Karpas-422 (cell line): ENCODE results near the gene ERGIC1. TPM values are rescaled to one million over a fixed set of nuclear protein-coding genes. Genes with fewer than 3 reads are reported as not detected.
"Not testable (repeated sequence)": the region's sequence is repeated elsewhere in the genome, so short reads cannot be mapped to it uniquely, and the experiment has no call there.

Experiments
- DNase-seq: peaks from one replicate; pipeline ENCODE4 v3.0.0-alpha.2; 2015
- H2AFZ ChIP-seq: fragments of 200-600 bp; sonication (generic); 2 replicates; pipeline ENCODE4 v1.6.1; 2014; ENCODE audit warnings: antibody characterized with exemption, low read length, mixed read lengths
- H3K27ac ChIP-seq: fragments of 200-600 bp; sonication (generic); 2 replicates; pipeline ENCODE4 v1.5.1; 2014; ENCODE audit warnings: mild to moderate bottlenecking, low read length, moderate library complexity
- H3K27me3 ChIP-seq: fragments of 200-600 bp; sonication (generic); 2 replicates; pipeline ENCODE4 v1.6.1; 2014; ENCODE audit warnings: low read length, mixed read lengths
- H3K36me3 ChIP-seq: fragments of 200-600 bp; sonication (generic); 2 replicates; pipeline ENCODE4 v1.6.1; 2014; ENCODE audit warnings: low read length, mixed read lengths; ENCODE audit not compliant: insufficient read depth
- H3K4me1 ChIP-seq: fragments of 200-600 bp; sonication (generic); 2 replicates; pipeline ENCODE4 v1.6.1; 2014; ENCODE audit warnings: mild to moderate bottlenecking, low read length, mixed read lengths
- H3K4me2 ChIP-seq: fragments of 200-600 bp; sonication (generic); 2 replicates; pipeline ENCODE4 v1.6.1; 2014; ENCODE audit warnings: low read length, low read depth, mild to moderate bottlenecking; ENCODE audit not compliant: poor library complexity, severe bottlenecking
- H3K4me3 ChIP-seq: fragments of 200-600 bp; sonication (generic); 2 replicates; pipeline ENCODE4 v1.5.1; 2014; ENCODE audit warnings: mild to moderate bottlenecking, antibody characterized with exemption, low read length, mixed read lengths
- H3K79me2 ChIP-seq: fragments of 200-600 bp; sonication (generic); 2 replicates; pipeline ENCODE4 v1.6.1; 2014; ENCODE audit warnings: mild to moderate bottlenecking, low read length, mixed read lengths
- H3K9ac ChIP-seq: fragments of 200-600 bp; sonication (generic); 2 replicates; pipeline ENCODE4 v1.6.0; 2014; ENCODE audit warnings: low read length
- H3K9me2 ChIP-seq: fragments of 200-600 bp; sonication (generic), shearing (Covaris generic); replicated peaks from 2 replicates; pipeline ENCODE4 v1.6.0; 2014; ENCODE audit warnings: mild to moderate bottlenecking, low read length, moderate library complexity; ENCODE audit not compliant: insufficient read depth
- H3K9me3 ChIP-seq: fragments of 300-700, 200-600 bp; sonication (generic); 2 replicates; pipeline ENCODE4 v1.6.1; 2014; ENCODE audit warnings: low read length, mixed read lengths
- H4K20me1 ChIP-seq: fragments of 200-600 bp; sonication (generic); 2 replicates; pipeline ENCODE4 v1.6.1; 2014; ENCODE audit warnings: mild to moderate bottlenecking, antibody characterized with exemption, low read length, low read depth; ENCODE audit not compliant: insufficient read depth
- total RNA-seq: library from RNA; depleted of rRNA; stranded (reverse); fragments of >200 nt; shearing (Covaris generic); gene quantifications from 2 replicates; pipeline ENCODE4 v1.2.3, GENCODE V29; 2014; ENCODE audit warnings: low replicate concordance

The ERGIC1 gene
- total RNA-seq, 1 experiment from 2014 or later: 67.2 TPM

- Histone ChIP-seq H3K9ac (no peak overlapping the region), H3K27ac (no peak overlapping the region), H2AFZ (no peak overlapping the region), H3K79me2 (no peaks in the 10 kb centered on the region), H3K9me3 (no peaks in the 10 kb centered on the region), H3K4me1 (no peaks in the 10 kb centered on the region), H3K36me3 (no peaks in the 10 kb centered on the region), H3K4me3 (no peak overlapping the region), H3K9me2 (no peaks in the 10 kb centered on the region), H3K27me3 (no peaks in the 10 kb centered on the region), H3K4me2 (no peak overlapping the region), H4K20me1 (peaks cover 18% of the 10 kb centered on the region)
- DNase-seq: no peak
Observed at GRCh38 chr5:172859966-172860365, 25.9 kb downstream of the ERGIC1 start.

GRCh38 chr5:172860520-172861443, 26.7 kb downstream of the ERGIC1 start:
- H3K27ac ChIP-seq: no peak overlapping the region
- no peak overlapping the region for H3K4me3 ChIP-seq
- H4K20me1 ChIP-seq: peaks cover 22% of the 10 kb centered on the region
- no peaks in the 10 kb centered on the region for H3K9me2 ChIP-seq
- no peak overlapping the region for H3K9ac ChIP-seq
- no peaks in the 10 kb centered on the region for H3K79me2 ChIP-seq
- H3K9me3 ChIP-seq: no peaks in the 10 kb centered on the region
- H3K36me3 ChIP-seq: no peaks in the 10 kb centered on the region
- H3K4me1 ChIP-seq: no peaks in the 10 kb centered on the region
- no peaks in the 10 kb centered on the region for H3K27me3 ChIP-seq
- H2AFZ ChIP-seq: no peak overlapping the region
- DNase-seq: no peak
- H3K4me2 ChIP-seq: no peak overlapping the region

GRCh38 chr5:172861461-172861860, 27.4 kb downstream of the ERGIC1 start:
- no peaks in the 10 kb centered on the region for H3K4me1 ChIP-seq
- H3K4me2 ChIP-seq: no peak overlapping the region
- no peaks in the 10 kb centered on the region for H3K9me2 ChIP-seq
- no peaks in the 10 kb centered on the region for H3K9me3 ChIP-seq
- H3K36me3 ChIP-seq: no peaks in the 10 kb centered on the region
- H3K79me2 ChIP-seq: no peaks in the 10 kb centered on the region
- no peak overlapping the region for H3K4me3 ChIP-seq
- no peak overlapping the region for H3K9ac ChIP-seq
- no peak overlapping the region for H2AFZ ChIP-seq
- H3K27me3 ChIP-seq: no peaks in the 10 kb centered on the region
- H4K20me1 ChIP-seq: peaks cover 23% of the 10 kb centered on the region; the same call in 1 of the 2 replicates
- H3K27ac ChIP-seq: no peak overlapping the region
- DNase-seq: no peak

GRCh38 chr5:172862165-172862801, 28.2 kb downstream of the ERGIC1 start:
- DNase-seq: no peak
- no peaks in the 10 kb centered on the region for H3K27me3 ChIP-seq
- H3K79me2 ChIP-seq: no peaks in the 10 kb centered on the region

GRCh38 chr5:172864171-172864570, 30.1 kb downstream of the ERGIC1 start:
- H3K79me2 ChIP-seq: not testable (repeated sequence)

More at GRCh38 chr5:172862165-172862801, 28.2 kb downstream of the ERGIC1 start:
- H3K36me3 ChIP-seq: no peaks in the 10 kb centered on the region
- H3K4me1 ChIP-seq: no peaks in the 10 kb centered on the region
- H2AFZ ChIP-seq: no peak overlapping the region
- H3K9me2 ChIP-seq: no peaks in the 10 kb centered on the region
- no peak overlapping the region for H3K9ac ChIP-seq
- H4K20me1 ChIP-seq: peaks cover 28% of the 10 kb centered on the region; the same call in 1 of the 2 replicates
- H3K4me2 ChIP-seq: no peak overlapping the region
- no peaks in the 10 kb centered on the region for H3K9me3 ChIP-seq
- no peak overlapping the region for H3K4me3 ChIP-seq
- H3K27ac ChIP-seq: no peak overlapping the region

GRCh38 chr5:172864747-172865146, 30.7 kb downstream of the ERGIC1 start:
- H3K4me3 ChIP-seq: no peak overlapping the region
- H3K79me2 ChIP-seq: no peaks in the 10 kb centered on the region
- no peaks in the 10 kb centered on the region for H3K9me2 ChIP-seq

More at GRCh38 chr5:172864171-172864570, 30.1 kb downstream of the ERGIC1 start:
- H3K9me2 ChIP-seq, H2AFZ ChIP-seq, H3K4me3 ChIP-seq, H3K27me3 ChIP-seq, H3K4me1 ChIP-seq, H3K9ac ChIP-seq, H3K36me3 ChIP-seq, DNase-seq, H3K4me2 ChIP-seq, H3K9me3 ChIP-seq, H3K27ac ChIP-seq: not testable (repeated sequence)
- H4K20me1 ChIP-seq: peaks cover 23% of the 10 kb centered on the region; the same call in 1 of the 2 replicates

GRCh38 chr5:172866378-172866777, 32.3 kb downstream of the ERGIC1 start:
- no peaks in the 10 kb centered on the region for H3K36me3 ChIP-seq
- H3K9ac ChIP-seq: no peak overlapping the region
- no peaks in the 10 kb centered on the region for H3K79me2 ChIP-seq
- no peaks in the 10 kb centered on the region for H3K9me2 ChIP-seq
- no peak overlapping the region for H3K4me2 ChIP-seq
- no peaks in the 10 kb centered on the region; the same call in 1 of the 2 replicates for H3K4me1 ChIP-seq
- no peaks in the 10 kb centered on the region for H3K9me3 ChIP-seq
- peaks cover 25% of the 10 kb centered on the region for H4K20me1 ChIP-seq
- DNase-seq: no peak
- no peak overlapping the region for H3K27ac ChIP-seq
- no peak overlapping the region for H3K4me3 ChIP-seq
- no peak overlapping the region for H2AFZ ChIP-seq
- H3K27me3 ChIP-seq: no peaks in the 10 kb centered on the region

More at GRCh38 chr5:172864747-172865146, 30.7 kb downstream of the ERGIC1 start:
- peaks cover 22% of the 10 kb centered on the region; the same call in 1 of the 2 replicates for H4K20me1 ChIP-seq
- DNase-seq: no peak
- no peak overlapping the region for H2AFZ ChIP-seq
- H3K27me3 ChIP-seq: no peaks in the 10 kb centered on the region
- no peak overlapping the region for H3K27ac ChIP-seq
- H3K9ac ChIP-seq: no peak overlapping the region
- H3K9me3 ChIP-seq: no peaks in the 10 kb centered on the region
- H3K36me3 ChIP-seq: no peaks in the 10 kb centered on the region
- H3K4me1 ChIP-seq: no peaks in the 10 kb centered on the region
- H3K4me2 ChIP-seq: no peak overlapping the region
